GM21576 (cell line): Measurements from ENCODE around the gene ZNF423.
"Not testable (repeated sequence)": the region's sequence is repeated elsewhere in the genome, so short reads cannot be mapped to it uniquely, and the experiment has no call there.

Experiments used
- ATAC-seq: cut with Tn5 transposase; IDR thresholded peaks from one replicate; pipeline ENCODE4 v1.9.1; 2021; ENCODE audit warnings: mild to moderate bottlenecking, moderate library complexity; ENCODE audit not compliant: unreplicated experiment

ZNF423 gene

GRCh38 chr16:49871824-49872223, 15.9 kb upstream of the ZNF423 start:
- ATAC-seq = not testable (repeated sequence)

- ATAC-seq = no peak
Observed at GRCh38 chr16:49869731-49870130, 13.8 kb upstream of the ZNF423 start.

GRCh38 chr16:49867796-49868668, 12.1 kb upstream of the ZNF423 start:
- ATAC-seq = no peak

GRCh38 chr16:49867234-49867633, 11.3 kb upstream of the ZNF423 start:
- ATAC-seq = no peak

GRCh38 chr16:49866595-49867071, 10.7 kb upstream of the ZNF423 start:
- ATAC-seq = no peak

GRCh38 chr16:49862694-49863093, 6.8 kb upstream of the ZNF423 start:
- no peak for ATAC-seq

GRCh38 chr16:49861299-49861698, 5.4 kb upstream of the ZNF423 start:
- no peak for ATAC-seq

- ATAC-seq = no peak
Observed at GRCh38 chr16:49860593-49860992, 4.7 kb upstream of the ZNF423 start.

GRCh38 chr16:49859125-49859811, 3.4 kb upstream of the ZNF423 start:
- ATAC-seq = no peak

GRCh38 chr16:49858200-49859124, 2.5 kb upstream of the ZNF423 start:
- ATAC-seq = no peak

GRCh38 chr16:49857423-49858181, 1.7 kb upstream of the ZNF423 start:
- ATAC-seq = no peak

GRCh38 chr16:49856672-49857330, 889 bp upstream of the ZNF423 start:
- peak; percentile 32 for ATAC-seq

GRCh38 chr16:49855280-49855821, 561 bp downstream of the ZNF423 start:
- peak; percentile 49 for ATAC-seq

GRCh38 chr16:49854796-49855203, 1.1 kb downstream of the ZNF423 start:
- no peak for ATAC-seq

GRCh38 chr16:49854188-49854795, 1.6 kb downstream of the ZNF423 start:
- ATAC-seq = no peak

GRCh38 chr16:49852279-49852678, 3.6 kb downstream of the ZNF423 start:
- no peak for ATAC-seq

GRCh38 chr16:49851468-49851787, 4.5 kb downstream of the ZNF423 start:
- ATAC-seq = no peak

GRCh38 chr16:49850558-49851467, 5.1 kb downstream of the ZNF423 start:
- no peak for ATAC-seq
